Fibroblast of skin of left quadriceps (primary cell): ENCODE measurements around the gene PLA2G4A.

Source experiments
- DNase-seq, 2 experiments: peaks; one replicate each; pipeline ENCODE4 v3.0.0-alpha.2; 2013; ENCODE audit warnings: low read depth in 2 of 2

The PLA2G4A gene

GRCh38 chr1:186834399-186834958 is 5.7 kb downstream of the PLA2G4A start:
- no peak for DNase-seq

GRCh38 chr1:186835448-186835847 is 6.7 kb downstream of the PLA2G4A start:
- no peak for DNase-seq

GRCh38 chr1:186837806-186838205 is 9.1 kb downstream of the PLA2G4A start:
- no peak for DNase-seq

- peak; percentile 20 to 32 for DNase-seq
Measured at GRCh38 chr1:186838380-186839040, 9.8 kb downstream of the PLA2G4A start.

- peak in 1 of 2 experiments; percentile 17 for DNase-seq
Measured at GRCh38 chr1:186839041-186839400, 10.3 kb downstream of the PLA2G4A start.

- DNase-seq, result no peak
Measured at GRCh38 chr1:186841599-186841998, 12.8 kb downstream of the PLA2G4A start.

GRCh38 chr1:186842547-186842946 is 13.8 kb downstream of the PLA2G4A start:
- no peak for DNase-seq

- DNase-seq, result no peak
Measured at GRCh38 chr1:186843226-186843625, 14.5 kb downstream of the PLA2G4A start.

GRCh38 chr1:186843931-186844330 is 15.2 kb downstream of the PLA2G4A start:
- DNase-seq, result no peak

- no peak for DNase-seq
Measured at GRCh38 chr1:186845576-186846210, 16.9 kb downstream of the PLA2G4A start.

- DNase-seq, result no peak
Measured at GRCh38 chr1:186848509-186849130, 19.9 kb downstream of the PLA2G4A start.

GRCh38 chr1:186849271-186849671 is 20.5 kb downstream of the PLA2G4A start:
- no peak for DNase-seq

GRCh38 chr1:186849826-186850225 is 21.1 kb downstream of the PLA2G4A start:
- DNase-seq, result no peak

GRCh38 chr1:186854102-186854501 is 25.4 kb downstream of the PLA2G4A start:
- DNase-seq, result no peak

GRCh38 chr1:186858923-186859322 is 30.2 kb downstream of the PLA2G4A start:
- no peak for DNase-seq

- no peak for DNase-seq
Measured at GRCh38 chr1:186859995-186860394, 31.2 kb downstream of the PLA2G4A start.

- DNase-seq, result peak; percentile 54 to 60
Measured at GRCh38 chr1:186864296-186864695, 35.5 kb downstream of the PLA2G4A start.

- no peak for DNase-seq
Measured at GRCh38 chr1:186865253-186865652, 36.5 kb downstream of the PLA2G4A start.

GRCh38 chr1:186865857-186866256 is 37.1 kb downstream of the PLA2G4A start:
- DNase-seq, result no peak

- no peak for DNase-seq
Measured at GRCh38 chr1:186869526-186870228, 40.9 kb downstream of the PLA2G4A start.

GRCh38 chr1:186871784-186872183 is 43.0 kb downstream of the PLA2G4A start:
- no peak for DNase-seq

GRCh38 chr1:186872291-186872690 is 43.5 kb downstream of the PLA2G4A start:
- DNase-seq, result no peak
